GM18511 (cell line): Measurements from ENCODE around the gene LPP.

Source experiments
- ATAC-seq: cut with Tn5 transposase; IDR thresholded peaks from one replicate; pipeline ENCODE4 v1.9.1; 2021; ENCODE audit warnings: mild to moderate bottlenecking, moderate library complexity; ENCODE audit not compliant: unreplicated experiment

LPP gene

DNA sequence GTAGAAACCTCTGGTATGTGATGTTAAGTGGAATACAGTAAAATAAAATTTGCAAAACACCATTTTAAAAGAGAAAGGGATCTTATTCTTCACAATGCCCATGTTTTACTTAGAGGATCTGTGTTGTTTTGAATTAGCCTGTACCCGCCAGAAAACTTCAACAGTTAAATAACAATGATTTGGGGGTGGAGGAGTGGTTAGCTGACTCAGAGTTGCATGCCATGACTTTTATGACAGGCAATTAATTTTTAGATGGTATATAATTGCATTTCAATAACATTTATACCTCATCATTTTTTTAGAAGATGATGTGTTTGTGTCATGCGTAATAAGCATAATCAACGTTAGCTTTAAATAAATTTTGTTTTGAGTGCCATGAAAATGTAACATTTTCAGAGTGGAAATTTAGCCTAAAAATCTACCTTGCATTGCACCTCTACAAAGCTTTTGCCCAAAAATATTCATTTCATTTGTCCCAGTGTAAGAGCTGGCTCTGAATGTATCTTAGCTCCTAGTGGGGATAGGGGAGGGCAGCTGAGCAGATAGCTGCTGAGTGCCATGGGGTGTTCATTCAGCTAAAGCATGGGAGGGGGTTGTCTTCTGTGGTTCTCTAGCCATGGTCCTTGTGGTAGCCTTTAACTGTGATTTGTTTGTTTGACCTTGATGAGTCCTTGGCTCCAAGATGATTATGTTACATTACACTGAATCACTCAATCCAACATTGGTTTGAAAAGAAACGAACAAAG, 379.8 kb downstream of the LPP start:
- ATAC-seq: no peak

DNA sequence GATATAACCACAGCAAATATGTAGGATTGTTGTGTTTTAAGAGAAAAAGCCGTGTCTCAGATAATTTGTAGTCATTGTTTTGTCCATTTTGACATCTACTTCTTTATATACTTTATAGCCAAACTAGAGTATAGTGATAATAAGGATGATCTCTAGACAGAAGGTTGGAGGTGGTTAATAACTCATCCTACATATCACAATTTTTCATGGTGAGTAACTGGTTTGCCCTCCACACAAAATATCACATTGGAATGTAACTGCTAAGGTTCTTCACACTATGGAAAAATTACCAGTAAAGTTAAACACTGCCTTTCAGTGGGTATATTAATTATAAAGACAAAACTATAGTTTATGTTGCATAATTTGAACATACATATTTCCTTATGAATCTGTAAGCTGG, 380.7 kb downstream of the LPP start:
- ATAC-seq: no peak

DNA sequence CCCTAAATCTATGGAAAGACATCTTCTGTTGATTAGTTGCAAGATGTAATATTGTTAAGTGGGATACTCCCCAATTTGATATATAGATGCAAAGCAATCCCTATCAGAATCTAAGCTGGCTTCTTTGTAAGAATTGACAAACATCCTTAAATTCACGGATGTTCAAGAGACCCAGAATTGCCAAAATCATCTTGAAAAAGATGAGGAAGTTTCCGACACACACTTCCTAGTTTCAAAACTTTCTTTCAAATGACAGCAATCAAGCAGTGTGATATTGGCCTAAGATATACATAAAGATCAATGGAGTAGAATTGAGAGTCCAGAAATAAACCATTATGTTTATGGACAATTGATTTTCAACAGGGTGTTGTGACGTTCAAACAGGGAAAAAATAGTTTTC, 383.6 kb downstream of the LPP start:
- no peak for ATAC-seq

DNA sequence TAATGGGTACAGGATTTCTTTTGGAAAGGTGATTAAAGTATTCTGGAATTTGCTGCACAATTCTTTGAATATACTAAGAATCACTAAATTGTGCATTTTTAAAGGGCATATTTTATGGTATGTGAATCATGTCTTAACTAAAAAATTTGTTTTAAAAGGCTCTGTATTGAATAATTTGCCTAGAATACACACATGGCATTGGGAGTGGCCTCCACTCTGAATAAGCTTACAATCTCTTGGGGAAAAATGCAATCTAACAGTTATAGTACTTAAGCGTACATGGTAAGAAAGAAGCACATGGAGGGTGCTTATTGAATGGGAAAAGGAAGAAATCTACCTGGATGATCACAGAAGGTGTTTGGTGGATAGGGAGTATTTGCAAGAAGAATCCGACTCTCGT, 385.1 kb downstream of the LPP start:
- ATAC-seq: no peak

DNA sequence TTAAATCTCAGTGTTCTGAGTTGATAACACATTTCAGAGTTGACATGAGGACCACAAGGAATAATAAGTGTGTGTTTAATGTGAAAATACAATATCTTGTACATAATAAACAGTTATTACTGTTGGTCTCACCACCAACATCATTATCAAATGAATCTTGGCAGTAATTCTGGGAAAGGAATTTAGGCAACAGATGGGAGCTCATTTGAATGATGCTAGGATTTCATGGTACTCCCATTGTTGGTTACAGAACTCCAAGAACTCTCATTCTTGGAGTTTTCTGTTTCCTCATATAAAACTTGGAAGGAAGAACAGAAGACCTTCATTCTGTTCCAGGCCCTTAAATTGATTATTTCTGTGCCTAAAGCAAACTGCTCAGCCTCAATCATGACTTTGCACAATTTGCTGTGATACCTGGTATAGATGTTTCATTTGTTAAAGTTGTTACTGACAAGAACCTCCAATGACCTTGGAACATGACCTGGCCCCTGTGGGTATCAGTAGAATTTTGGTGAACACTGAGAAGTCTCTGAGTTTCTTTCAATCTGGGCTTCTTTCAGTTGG, 385.8 kb downstream of the LPP start:
- no peak for ATAC-seq

DNA sequence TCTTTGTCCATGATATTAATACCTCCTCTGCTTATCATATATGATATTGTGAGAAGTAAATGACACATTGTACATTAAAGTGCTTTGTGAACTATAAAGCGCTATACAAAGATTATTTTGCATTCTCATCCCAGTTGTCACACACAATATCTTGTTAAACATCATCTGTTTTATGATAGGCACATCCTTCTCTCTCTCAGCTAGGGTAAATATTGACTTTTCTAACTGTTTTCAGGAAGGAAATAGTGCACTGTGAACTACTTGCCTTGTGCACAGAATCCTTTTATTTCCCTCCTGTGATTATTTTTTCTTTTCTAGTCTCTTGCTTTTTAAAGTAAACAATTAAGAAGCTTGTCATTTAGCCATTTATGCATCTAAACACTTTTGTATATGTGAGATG, 388.2 kb downstream of the LPP start:
- ATAC-seq: no peak

DNA sequence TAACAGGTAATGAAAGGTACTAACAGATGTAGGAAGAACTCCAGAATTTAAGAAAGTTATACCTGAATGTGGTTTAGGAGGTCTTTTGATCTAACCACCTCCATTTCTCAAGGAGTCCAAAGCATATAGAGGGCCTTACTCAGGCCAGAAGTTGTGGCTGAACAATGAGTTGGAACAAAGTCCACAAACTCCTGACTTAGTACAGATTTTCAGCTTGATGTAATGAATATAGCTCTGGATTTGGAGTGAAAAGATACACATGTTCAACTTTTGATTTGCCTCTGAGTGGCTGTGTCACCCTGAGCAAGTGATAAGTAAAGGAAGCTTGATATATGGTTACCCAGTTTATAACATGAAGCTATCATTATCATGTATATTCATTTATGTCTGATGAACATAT, 390.1 kb downstream of the LPP start:
- no peak for ATAC-seq

DNA sequence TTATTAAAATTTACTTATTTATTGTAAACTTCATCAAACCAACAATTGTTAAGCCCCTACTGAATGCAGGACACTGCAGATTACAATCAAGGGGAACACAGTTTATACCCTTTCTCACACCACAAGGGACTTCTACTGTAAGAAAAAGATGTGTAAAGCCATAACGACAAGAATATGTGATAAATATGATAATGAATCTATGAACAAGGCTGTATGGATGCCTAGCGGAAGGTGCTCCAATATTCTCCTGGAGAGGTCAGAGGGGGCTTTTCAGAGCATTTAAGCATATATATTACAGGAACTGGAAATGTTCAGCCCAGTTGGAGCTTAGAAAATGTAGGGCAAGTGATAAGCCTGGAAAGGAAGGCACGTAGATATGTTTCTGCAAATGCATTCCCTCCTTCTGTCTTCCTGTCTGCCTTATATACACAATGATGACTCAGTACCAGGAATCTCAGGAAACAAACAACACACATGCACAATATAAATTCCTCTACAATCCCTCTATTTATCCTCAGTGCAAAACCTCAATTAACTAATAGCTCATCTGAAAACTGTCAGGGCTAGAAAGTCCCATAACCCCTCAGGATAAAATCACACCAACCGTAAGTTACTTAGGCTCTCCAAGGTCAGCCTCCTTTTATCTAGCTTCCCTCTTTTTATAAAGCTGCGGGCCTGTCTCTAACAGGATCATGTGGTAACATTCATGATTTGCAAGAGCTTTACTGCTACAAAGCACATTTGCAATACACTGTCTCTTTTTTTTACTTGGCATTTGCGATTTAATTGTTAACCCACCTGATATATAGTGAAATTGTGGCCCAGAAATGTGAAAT, 393.1 kb downstream of the LPP start:
- no peak for ATAC-seq

DNA sequence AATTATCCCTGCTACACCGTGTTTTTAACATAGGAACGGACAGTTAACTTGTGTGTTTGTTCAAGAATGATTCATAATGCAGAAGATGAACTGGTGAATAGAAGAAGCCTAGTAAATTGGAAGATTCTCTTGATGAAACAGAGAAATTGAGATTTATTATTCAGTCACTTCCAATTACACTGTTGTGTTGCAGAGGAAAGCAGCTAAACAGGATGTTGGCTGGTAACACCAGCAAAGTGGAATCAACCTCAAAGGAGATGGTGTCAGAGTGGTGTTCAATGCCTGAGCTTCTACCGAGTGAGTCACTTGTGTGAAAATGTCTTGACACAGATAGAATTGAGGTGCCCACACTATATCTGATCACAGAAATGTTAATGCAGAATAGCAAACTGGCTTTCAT, 399.6 kb downstream of the LPP start:
- no peak for ATAC-seq

DNA sequence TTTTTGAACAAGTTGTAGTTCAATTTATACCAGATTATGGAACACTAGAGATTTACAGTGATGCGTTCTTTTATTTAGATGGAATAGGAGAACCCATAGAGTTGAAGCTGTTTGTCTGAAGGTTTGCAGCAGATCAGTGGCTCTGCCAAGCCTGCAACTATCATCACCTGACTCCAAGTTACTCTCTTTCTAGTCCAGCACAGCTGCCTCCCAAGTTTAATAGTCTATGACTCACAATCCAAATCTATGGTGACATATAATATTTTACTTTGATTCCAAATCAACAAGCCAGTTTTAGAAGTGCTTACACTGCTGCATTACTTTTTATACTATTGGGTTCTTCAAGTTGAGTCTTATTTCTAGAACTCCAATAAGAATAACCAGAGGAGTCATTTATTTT, 400.4 kb downstream of the LPP start:
- no peak for ATAC-seq

DNA sequence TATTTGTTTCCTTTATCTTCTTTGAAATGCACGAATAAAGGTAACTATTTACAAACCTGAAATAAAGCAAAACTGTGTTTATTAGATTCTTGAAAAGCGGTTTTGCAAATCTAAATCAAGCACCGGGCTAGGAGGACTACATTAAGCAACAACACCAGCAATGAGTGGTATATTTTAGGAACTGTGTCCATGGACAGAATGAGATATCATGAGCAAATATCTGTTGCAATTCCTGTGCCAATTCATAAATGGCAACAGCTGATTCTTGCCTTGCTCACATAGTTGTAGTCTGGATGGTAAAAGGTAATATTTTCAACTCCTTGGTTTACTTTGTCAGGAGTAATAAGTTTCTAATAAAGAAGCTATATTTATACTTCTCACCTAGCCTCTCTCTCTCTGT, 403.3 kb downstream of the LPP start:
- no peak for ATAC-seq

DNA sequence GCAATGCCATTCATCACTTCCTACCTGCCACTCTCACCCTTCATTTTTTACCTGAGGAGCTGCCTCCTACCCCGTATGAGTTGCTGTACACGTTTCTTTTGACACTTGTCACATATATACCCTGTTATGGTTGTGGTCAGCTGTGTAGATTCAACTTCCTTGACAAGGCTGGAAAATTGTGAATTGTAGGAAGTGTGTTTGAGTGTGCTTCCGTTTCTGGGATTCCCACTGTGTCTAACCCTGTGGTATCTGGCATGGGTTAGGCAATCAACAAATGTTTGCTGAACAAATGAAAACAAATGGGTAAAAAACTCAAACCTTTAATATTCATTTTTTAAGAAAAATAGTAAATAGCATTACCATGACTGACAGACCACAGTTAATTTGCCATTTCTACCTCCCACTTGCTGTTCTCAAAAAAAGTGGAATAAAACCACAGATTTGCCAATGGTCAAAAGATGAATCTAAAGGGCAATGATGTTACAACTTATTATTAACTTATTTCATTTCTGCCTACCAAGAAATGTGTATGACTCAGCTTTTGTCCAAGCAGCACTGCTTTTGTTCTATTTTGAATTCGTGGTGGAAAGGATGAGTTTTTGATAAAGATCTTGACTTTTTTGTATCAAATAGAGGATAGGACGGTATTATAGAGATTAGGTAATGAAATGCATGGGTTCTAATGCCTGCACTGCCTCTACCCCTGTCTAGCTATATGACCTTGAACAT, 404.6 kb downstream of the LPP start:
- no peak for ATAC-seq

DNA sequence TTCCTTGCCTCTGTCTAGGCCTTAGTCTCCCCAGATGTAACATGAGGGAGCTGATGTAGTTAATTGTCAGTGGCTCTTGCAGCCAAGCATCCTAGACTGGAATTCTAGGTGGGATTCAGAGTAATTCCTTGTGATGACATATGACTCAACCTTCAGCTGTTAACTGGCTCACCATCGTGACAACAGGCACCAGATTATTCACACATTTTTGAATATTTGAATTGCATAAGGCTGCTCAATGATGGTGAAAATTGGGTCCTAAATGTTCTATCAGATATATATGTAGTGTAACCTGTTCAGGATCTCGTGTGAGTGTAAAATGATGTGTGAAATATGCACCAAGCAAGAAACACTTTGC, 405.1 kb downstream of the LPP start:
- no peak for ATAC-seq

DNA sequence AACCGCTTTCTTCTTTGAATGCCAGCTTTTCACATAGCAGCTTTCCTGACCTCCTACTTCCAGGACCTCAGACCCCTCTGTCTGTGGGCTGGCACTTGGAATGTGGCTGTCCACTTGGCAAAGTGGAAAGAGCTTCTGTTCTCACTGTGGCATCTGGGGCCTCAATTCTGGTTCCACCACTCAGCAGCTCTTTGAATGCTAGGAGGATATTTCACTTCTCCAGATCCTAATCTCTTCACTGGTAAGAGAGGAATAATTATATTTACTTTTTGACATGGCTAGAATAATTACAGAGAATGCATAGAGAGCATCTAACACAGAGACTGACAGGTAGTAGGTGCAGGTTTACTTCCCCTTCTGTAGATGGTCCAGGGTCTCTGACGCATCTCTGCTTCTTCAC, 405.9 kb downstream of the LPP start:
- no peak for ATAC-seq

DNA sequence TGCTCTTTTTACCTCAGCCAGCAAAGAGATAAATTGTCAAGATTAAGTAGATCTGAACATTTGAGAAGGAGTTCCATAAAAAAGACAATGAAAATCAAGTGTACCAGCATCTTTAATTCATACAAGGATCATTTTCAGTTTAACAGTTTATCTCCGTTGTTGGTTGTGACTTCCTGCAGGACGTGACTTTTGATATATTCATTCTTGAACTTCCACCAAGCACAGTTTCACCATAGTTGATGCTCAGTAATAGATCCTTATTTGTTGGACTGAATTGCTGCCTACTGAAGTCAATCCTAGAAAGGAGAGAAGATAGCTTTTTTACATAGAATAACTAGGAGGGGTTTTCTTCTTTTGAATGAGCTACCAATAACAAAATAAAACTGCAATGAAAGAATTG, 408.2 kb downstream of the LPP start:
- no peak for ATAC-seq

DNA sequence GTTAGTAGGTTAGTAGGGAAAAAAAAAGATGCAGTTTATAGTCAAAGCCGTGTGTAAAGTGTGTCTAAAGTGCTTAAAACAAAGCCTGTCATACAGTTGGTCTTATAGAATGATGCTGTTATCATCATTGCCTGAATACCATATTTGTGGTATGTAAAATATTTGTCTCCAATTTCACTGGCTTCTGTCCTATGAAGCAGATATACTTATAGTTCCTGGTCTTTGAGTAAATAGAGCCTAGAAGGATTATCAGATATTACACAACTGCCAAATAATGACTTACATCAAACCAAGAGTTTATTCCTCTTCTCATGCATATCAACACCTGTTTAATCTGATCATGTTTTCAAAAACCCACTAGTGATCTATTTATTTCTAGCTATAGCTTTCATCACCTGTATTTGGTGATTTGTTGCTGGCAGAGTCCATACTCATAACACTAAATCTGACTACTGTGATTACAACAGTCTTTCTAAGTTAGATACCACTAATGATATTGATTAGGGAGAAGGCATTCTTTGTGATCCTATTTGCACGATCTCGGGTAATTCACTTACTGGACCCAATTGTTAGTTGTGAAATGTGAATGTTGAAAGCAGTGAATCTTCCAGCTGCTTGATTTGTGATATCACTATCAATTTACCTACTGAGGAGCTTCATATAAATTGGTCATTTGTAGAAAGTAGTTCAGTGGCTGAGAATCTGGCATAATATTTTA, 413.7 kb downstream of the LPP start:
- no peak for ATAC-seq

DNA sequence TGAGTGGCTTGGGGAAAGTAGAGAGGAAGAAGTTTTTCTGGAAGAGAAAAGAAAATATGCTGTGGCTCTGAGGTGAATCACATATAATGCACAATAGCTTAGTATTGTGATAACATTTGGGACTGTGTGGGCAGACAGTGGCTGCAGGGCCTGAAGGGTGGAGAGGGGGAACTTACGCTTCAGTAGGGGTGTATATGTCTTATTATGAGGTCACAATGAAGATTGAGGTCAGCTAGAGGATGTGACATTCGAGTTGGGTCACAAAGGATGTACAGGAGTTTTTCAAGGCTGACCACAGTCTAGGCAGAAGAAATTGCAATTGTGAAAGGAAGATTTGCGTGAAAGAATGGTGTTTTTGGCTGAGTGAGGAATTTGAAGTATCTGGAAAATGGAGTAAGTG, 414.8 kb downstream of the LPP start:
- ATAC-seq: no peak

DNA sequence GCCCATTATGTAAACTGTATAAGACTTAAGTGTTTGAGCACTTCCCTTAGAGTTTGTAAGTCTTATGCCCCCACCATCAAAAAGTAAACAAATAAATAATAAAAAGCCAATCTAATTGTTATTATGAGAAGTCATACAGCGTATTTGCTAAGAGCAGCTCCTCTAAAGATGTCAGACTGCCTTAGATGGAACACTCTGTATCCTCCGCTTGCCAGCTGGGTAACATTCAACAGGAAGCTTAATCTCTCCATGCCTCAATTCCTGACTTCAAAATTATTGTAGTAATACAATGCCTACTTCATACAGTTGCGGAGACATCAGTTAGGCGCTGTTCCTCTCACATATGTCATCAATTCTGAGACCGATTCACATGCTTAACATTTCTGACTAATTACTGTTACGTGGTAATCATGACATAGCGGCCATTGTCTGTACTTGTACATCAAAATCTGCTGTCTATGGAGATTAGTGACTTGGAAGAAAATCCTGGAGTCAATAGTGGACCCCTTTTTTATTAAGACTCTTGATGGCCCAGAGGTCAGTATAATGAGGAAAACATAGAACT, 417.7 kb downstream of the LPP start:
- ATAC-seq: no peak

DNA sequence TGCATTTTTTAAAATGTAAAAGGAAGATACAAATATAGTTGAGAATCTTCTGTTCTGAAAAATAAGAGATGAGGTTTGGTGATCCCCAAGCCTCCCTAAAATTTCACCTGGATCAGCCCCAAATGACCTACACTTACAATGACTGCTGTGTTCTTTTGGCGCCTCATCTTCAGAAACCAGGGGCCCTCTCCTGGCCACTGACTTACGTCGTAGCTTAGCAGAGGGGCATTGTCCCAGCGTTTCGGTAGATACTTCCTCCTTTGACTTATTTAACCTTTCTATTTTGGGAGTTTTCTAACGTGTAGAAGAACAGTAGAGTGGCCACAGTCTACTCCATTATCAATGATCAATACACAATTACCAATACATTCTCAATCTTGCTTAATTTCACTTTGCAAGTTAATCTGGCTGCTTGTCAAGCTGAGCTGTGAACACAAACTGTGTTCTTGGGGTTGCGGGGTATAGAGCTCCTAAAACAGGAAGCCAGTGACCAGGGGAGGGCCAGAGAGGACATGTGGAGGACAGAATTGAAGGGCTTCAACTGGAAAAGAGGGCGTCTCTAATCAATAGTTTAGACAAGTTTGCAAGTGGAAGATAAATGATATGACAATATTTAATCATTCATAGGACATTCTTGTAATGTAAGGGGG, 419.5 kb downstream of the LPP start:
- ATAC-seq: no peak

DNA sequence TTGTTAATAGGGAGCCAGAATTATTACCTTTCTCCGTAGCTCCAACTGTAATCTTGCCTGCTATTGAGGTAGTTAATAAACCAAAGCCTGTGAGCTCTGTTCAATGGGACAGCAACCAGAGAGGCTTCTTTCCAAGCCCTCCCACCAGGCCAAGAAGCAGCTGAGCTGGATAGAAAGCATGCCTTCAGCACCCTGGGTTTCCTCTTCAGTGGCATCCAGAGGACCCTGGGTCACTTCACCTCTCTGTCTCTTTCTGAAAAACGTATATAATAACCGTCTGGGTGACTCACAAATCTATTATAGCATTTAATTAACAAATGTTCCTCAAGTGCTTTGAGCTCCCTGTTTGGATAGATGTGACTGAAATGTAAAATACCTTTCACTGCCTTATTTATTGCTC, 420.0 kb downstream of the LPP start:
- no peak for ATAC-seq
